Trophoblast cell (in vitro differentiated cells and primary cell): ENCODE measurements around the gene ELOVL7.

Source experiments
- DNase-seq, 2 donors: peaks; one replicate each; pipeline ENCODE4 v3.0.0-alpha.2; 2016
- H2AFZ ChIP-seq: 2 replicates; pipeline ENCODE4 v1.6.1; 2013; ENCODE audit warnings: low read length, moderate library complexity, mild to moderate bottlenecking; ENCODE audit not compliant: insufficient read depth, poor library complexity
- H2AK5ac ChIP-seq: 2 replicates; pipeline ENCODE4 v1.6.1; 2013; ENCODE audit warnings: mild to moderate bottlenecking, low read length
- H2BK120ac ChIP-seq: 2 replicates; pipeline ENCODE4 v1.6.1; 2013; ENCODE audit warnings: low read length, mild to moderate bottlenecking, moderate library complexity; ENCODE audit not compliant: insufficient read depth, poor library complexity
- H2BK12ac ChIP-seq: 2 replicates; pipeline ENCODE4 v1.6.1; 2013; ENCODE audit warnings: mild to moderate bottlenecking, low read length, moderate library complexity
- H2BK5ac ChIP-seq: 2 replicates; pipeline ENCODE4 v1.6.1; 2013; ENCODE audit warnings: low read length, low read depth, moderate library complexity, mild to moderate bottlenecking; ENCODE audit not compliant: poor library complexity
- H3K14ac ChIP-seq: 2 replicates; pipeline ENCODE4 v1.6.1; 2013; ENCODE audit warnings: mild to moderate bottlenecking, low read length
- H3K18ac ChIP-seq: 2 replicates; pipeline ENCODE4 v1.6.1; 2013; ENCODE audit warnings: mild to moderate bottlenecking, low read length
- H3K23ac ChIP-seq: 2 replicates; pipeline ENCODE4 v1.6.1; 2013; ENCODE audit warnings: low read length
- H3K27ac ChIP-seq: 2 replicates; pipeline ENCODE4 v1.5.1; 2013; ENCODE audit warnings: low read depth, mild to moderate bottlenecking, inconsistent platforms, low read length, moderate library complexity
- H3K27me3 ChIP-seq: 2 replicates; pipeline ENCODE4 v1.6.1; 2013; ENCODE audit warnings: inconsistent platforms, mild to moderate bottlenecking, low read length, moderate library complexity; ENCODE audit not compliant: insufficient read depth
- H3K36me3 ChIP-seq, 2 experiments: 1 replicate in 1 of 2; 2 replicates in 1 of 2; pipeline ENCODE4 v1.6.1; 2013; ENCODE audit warnings: low read length in 2 of 2, mild to moderate bottlenecking in 2 of 2, moderate library complexity in 1 of 2; ENCODE audit not compliant: insufficient read depth in 2 of 2, control insufficient read depth in 1 of 2
- H3K4ac ChIP-seq: 2 replicates; pipeline ENCODE4 v1.6.1; 2013; ENCODE audit warnings: low read depth, mild to moderate bottlenecking, low read length, moderate library complexity
- H3K4me1 ChIP-seq, 2 experiments: 1 replicate in 1 of 2; 2 replicates in 1 of 2; pipeline ENCODE4 v1.6.1; 2013; ENCODE audit warnings: low read length in 2 of 2, mild to moderate bottlenecking in 2 of 2, moderate library complexity in 1 of 2; ENCODE audit not compliant: insufficient read depth in 2 of 2, control insufficient read depth in 1 of 2
- H3K4me2 ChIP-seq: 2 replicates; pipeline ENCODE4 v1.6.1; 2013; ENCODE audit warnings: inconsistent platforms, mild to moderate bottlenecking, low read length, moderate library complexity
- H3K4me3 ChIP-seq: 2 replicates; pipeline ENCODE4 v1.5.1; 2013; ENCODE audit warnings: mild to moderate bottlenecking, low read depth, low read length, inconsistent platforms
- H3K79me1 ChIP-seq: one replicate; pipeline ENCODE4 v1.6.1; 2013; ENCODE audit warnings: low read length
- H3K79me2 ChIP-seq: 2 replicates; pipeline ENCODE4 v1.6.1; 2013; ENCODE audit warnings: low read length, mild to moderate bottlenecking; ENCODE audit not compliant: control insufficient read depth, insufficient read depth, poor library complexity
- H3K9ac ChIP-seq: 2 replicates; pipeline ENCODE4 v1.6.1; 2013; ENCODE audit warnings: mild to moderate bottlenecking, low read length
- H3K9me3 ChIP-seq: 2 replicates; pipeline ENCODE4 v1.6.1; 2013; ENCODE audit warnings: low read depth, mild to moderate bottlenecking, control low read depth, inconsistent platforms, low read length; ENCODE audit not compliant: insufficient read depth
- H4K12ac ChIP-seq: 2 replicates; pipeline ENCODE4 v1.6.1; 2013; ENCODE audit warnings: low read depth, mild to moderate bottlenecking, low read length, moderate library complexity
- H4K8ac ChIP-seq: 2 replicates; pipeline ENCODE4 v1.6.1; 2013; ENCODE audit warnings: low read depth, mild to moderate bottlenecking, low read length, moderate library complexity
- H4K91ac ChIP-seq: one replicate; pipeline ENCODE4 v1.6.1; 2013; ENCODE audit warnings: low read depth, mild to moderate bottlenecking, low read length, moderate library complexity
- WGBS: extraction: QIAGEN DNeasy Blood & Tissue Kit; methylation state at CpG from one replicate; pipeline ENCODE4 v1.1.7; 2013; ENCODE audit warnings: missing lambda C conversion rate; ENCODE audit not compliant: insufficient read length, insufficient coverage; ENCODE audit errors: extremely low coverage; 5-methylcytosine and 5-hydroxymethylcytosine counted together

The ELOVL7 gene

DNA sequence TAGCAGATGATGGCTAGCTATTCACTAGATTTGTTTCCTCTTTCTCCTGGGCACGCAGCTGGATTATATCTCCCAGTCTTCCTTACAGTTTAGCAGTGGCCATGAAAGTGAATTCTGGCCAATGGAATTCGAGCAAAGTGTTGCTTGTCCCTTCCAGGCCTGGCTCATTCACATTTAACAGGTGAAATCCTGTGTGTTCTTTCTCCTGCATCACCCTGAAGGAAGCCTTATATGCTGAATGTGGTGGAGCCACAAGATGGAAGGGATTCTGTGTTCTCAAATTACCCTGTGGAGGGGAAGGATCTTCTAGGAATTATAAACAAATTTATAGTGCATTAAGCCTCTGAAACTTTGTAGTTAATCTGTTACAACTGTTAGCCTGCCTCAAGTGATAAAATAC, 8.2 kb upstream of the ELOVL7 start:
- H3K9ac ChIP-seq: no peak overlapping the region
- no peak overlapping the region for H2AK5ac ChIP-seq
- no peak overlapping the region for H3K18ac ChIP-seq
- H3K4me3 ChIP-seq: no peak overlapping the region
- H3K79me1 ChIP-seq: no peaks in the 10 kb centered on the region
- no peak for DNase-seq
- no peak overlapping the region for H4K12ac ChIP-seq
- no peaks in the 10 kb centered on the region for H3K36me3 ChIP-seq
- H4K8ac ChIP-seq: no peak overlapping the region
- H3K27me3 ChIP-seq: no peaks in the 10 kb centered on the region
- WGBS: no CpG with 5 or more reads among the region's 2 CpGs
- no peak overlapping the region for H3K14ac ChIP-seq
- no peaks in the 10 kb centered on the region for H3K9me3 ChIP-seq
- H3K4me1 ChIP-seq: no peaks in the 10 kb centered on the region
- H3K4me2 ChIP-seq: no peak overlapping the region
- H2BK120ac ChIP-seq: no peak overlapping the region
- H3K27ac ChIP-seq: no peak overlapping the region
- no peaks in the 10 kb centered on the region for H3K79me2 ChIP-seq
- H3K23ac ChIP-seq: no peak overlapping the region
- H2BK5ac ChIP-seq: no peak overlapping the region
- no peak overlapping the region for H3K4ac ChIP-seq
- H2AFZ ChIP-seq: no peak overlapping the region
- H2BK12ac ChIP-seq: no peak overlapping the region
- H4K91ac ChIP-seq: no peak overlapping the region

DNA sequence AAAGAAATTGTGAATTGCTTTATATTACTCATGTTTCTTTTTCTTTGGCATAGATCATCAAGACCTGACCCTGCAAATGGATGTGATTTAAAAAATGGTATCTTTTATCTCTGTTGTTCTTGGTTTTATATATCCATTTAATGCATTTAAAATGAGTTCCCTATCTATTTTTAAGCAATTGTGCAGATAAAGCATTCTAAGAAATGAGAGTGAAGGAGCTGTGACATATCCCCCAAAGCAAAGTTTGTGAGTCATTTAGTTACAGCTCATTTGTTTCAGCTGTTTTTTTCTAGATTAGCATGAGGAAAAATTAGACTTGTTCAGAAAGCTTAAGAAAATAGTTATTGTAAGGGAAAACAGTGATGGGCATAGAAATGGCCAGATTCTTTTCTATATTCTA, 7.6 kb upstream of the ELOVL7 start:
- Histone ChIP-seq H3K4ac (no peak overlapping the region), H3K4me1 (no peaks in the 10 kb centered on the region), H2AFZ (no peak overlapping the region), H4K12ac (no peak overlapping the region), H4K91ac (no peak overlapping the region), H2BK12ac (no peak overlapping the region), H3K27ac (no peak overlapping the region), H3K27me3 (no peaks in the 10 kb centered on the region), H3K9me3 (no peaks in the 10 kb centered on the region), H2AK5ac (no peak overlapping the region), H3K23ac (no peak overlapping the region), H2BK120ac (no peak overlapping the region), H3K18ac (no peak overlapping the region), H3K79me2 (no peaks in the 10 kb centered on the region), H3K14ac (no peak overlapping the region), H3K4me2 (no peak overlapping the region), H3K4me3 (no peak overlapping the region), H4K8ac (no peak overlapping the region), H3K9ac (no peak overlapping the region), H2BK5ac (no peak overlapping the region), H3K36me3 (no peaks in the 10 kb centered on the region), H3K79me1 (no peaks in the 10 kb centered on the region)
- DNase-seq: no peak

DNA sequence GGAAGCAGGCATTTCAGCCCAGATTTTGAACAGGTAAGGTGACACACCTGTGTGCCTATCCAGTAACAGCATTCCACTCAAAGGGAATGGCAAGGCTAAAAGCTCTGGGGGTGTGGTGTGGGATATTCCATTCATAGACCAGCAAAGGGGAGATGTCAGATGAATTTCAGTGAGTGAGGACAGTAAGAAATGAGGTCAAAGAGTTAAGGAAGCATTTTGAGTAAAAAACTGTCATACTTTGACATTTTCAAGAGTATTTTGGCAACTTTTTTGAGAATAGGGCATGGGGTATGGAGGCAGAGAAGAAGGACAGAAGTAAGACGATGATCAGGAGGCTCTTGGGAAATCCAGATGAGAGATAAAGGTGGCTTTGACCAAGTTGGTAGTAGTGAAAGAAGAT, 2.2 kb upstream of the ELOVL7 start:
- Histone ChIP-seq H3K9ac (no peak overlapping the region), H3K4me1 (peaks cover 0 to 2% of the 10 kb centered on the region in 2 experiments), H3K4me2 (no peak overlapping the region), H3K36me3 (no peaks in the 10 kb centered on the region), H2BK5ac (no peak overlapping the region), H4K91ac (no peak overlapping the region), H4K12ac (no peak overlapping the region), H2AK5ac (no peak overlapping the region), H3K4ac (no peak overlapping the region), H3K23ac (no peak overlapping the region), H2AFZ (no peak overlapping the region), H3K4me3 (no peak overlapping the region), H3K79me2 (no peaks in the 10 kb centered on the region), H3K27ac (no peak overlapping the region), H3K27me3 (peaks cover 11% of the 10 kb centered on the region), H2BK12ac (no peak overlapping the region), H4K8ac (no peak overlapping the region), H3K18ac (no peak overlapping the region), H2BK120ac (no peak overlapping the region), H3K9me3 (no peaks in the 10 kb centered on the region), H3K79me1 (peaks cover 2% of the 10 kb centered on the region), H3K14ac (no peak overlapping the region)
- no peak for DNase-seq
- no CpG with 5 or more reads among the region's 1 CpG for WGBS

DNA sequence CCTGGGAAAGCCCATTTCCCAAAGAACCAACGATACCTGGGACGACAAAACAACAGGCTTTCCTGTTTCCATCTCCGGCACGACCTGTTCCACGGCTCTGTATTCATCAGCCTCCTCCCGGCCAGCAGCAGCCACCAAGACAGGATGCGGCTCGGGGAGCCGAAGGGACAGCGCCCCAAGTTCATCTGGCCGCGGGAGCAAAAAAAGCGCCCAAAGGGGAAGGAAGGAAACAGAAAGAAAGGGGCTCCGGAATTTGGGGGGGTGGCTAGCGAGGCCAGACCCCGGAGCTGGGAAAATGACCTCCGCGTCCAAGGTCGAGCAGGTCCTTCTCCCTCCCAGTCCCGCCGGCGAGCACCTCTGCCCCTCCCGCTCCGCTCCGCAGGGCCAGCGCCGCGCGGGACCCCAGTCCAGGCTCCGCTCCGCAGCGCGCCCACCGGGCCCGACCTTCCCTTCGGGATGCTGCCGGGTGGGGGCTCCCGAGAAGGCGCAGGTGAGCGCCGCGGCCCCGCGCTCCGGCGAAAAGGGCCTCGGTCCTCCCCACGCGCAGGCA, 608 bp downstream of the ELOVL7 start:
- peak in 1 of 2 donors; percentile 44 for DNase-seq
- Histone ChIP-seq H4K8ac (peak overlapping the region; percentile 49), H3K4me2 (peak overlapping the region; percentile 100), H2BK12ac (no peak overlapping the region), H2BK120ac (no peak overlapping the region), H3K79me1 (peaks cover 2% of the 10 kb centered on the region), H3K4me3 (peak overlapping the region; percentile 84), H3K79me2 (no peaks in the 10 kb centered on the region), H3K36me3 (no peaks in the 10 kb centered on the region), H3K9me3 (no peaks in the 10 kb centered on the region), H3K23ac (no peak overlapping the region), H3K9ac (peak overlapping the region; percentile 19), H3K27me3 (peaks cover 11% of the 10 kb centered on the region), H3K4me1 (peaks cover 0 to 2% of the 10 kb centered on the region in 2 experiments), H3K14ac (no peak overlapping the region), H3K27ac (no peak overlapping the region), H3K18ac (peak overlapping the region; percentile 38), H2AK5ac (no peak overlapping the region), H2BK5ac (no peak overlapping the region), H3K4ac (no peak overlapping the region), H4K12ac (no peak overlapping the region), H2AFZ (peak overlapping the region; percentile 91), H4K91ac (no peak overlapping the region)
- WGBS: no CpG with 5 or more reads among the region's 49 CpGs
